ENCODE results near the gene C5orf63.

DNA sequence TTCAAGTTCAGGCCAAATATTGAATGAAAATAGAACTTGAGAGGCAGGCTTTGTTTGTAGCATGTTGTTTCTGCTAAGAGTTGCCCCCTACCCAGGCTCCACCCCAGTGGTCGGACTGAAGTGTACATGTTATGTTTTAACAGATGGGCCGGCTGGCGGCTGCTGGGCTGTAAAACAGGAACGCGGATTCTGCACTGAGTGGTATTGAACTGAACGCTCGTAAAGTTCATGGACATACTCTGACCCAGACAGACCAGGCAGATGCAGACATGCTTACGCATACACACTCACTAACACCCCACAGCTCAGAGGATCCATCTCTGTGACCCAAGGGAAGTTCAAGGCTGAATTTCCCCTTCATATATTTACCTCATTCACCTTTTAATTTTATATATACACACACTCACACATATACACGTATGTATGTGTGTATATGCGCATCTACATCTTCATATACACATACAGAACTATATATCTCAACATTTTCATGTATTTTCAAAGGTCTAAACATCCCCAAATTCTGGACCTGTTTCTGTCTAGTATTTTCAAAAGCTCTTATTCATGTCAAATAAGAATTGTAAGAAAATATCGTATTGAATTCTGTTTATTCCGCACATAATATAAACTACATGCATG, 44.4 kb downstream of the C5orf63 start:
- TF ChIP-seq HDAC2 (IDR thresholded peaks at IDR 0.05) (no peak), POLR2A (conservative IDR thresholded peaks at IDR 0.05) (no peak)
- TF ChIP-seq, protein P1, sequence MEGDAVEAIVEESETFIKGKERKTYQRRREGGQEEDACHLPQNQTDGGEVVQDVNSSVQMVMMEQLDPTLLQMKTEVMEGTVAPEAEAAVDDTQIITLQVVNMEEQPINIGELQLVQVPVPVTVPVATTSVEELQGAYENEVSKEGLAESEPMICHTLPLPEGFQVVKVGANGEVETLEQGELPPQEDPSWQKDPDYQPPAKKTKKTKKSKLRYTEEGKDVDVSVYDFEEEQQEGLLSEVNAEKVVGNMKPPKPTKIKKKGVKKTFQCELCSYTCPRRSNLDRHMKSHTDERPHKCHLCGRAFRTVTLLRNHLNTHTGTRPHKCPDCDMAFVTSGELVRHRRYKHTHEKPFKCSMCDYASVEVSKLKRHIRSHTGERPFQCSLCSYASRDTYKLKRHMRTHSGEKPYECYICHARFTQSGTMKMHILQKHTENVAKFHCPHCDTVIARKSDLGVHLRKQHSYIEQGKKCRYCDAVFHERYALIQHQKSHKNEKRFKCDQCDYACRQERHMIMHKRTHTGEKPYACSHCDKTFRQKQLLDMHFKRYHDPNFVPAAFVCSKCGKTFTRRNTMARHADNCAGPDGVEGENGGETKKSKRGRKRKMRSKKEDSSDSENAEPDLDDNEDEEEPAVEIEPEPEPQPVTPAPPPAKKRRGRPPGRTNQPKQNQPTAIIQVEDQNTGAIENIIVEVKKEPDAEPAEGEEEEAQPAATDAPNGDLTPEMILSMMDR (IDR thresholded peaks at IDR 0.05 in 2 of 3, conservative IDR thresholded peaks at IDR 0.05 in 1 of 3; ENCODE audit: insufficient read depth in 2 of 3, low read depth in 1 of 3, low read length in 3 of 3), result 0 out of 6 replicates have a peak, but pooled peaks of 2 of the 3 experiments have one; percentile 8 to 13
